Nephron (organoid): Measurements from ENCODE around the gene RTEL1.
A peak's percentile ranks its signal among the peaks of the same experiment; 100 is the strongest.

ENCODE experiments used
- H3K27ac Mint-ChIP-seq, 3 experiments: 2 replicates each; pipeline ENCODE4 v1.8.0; 2020; ENCODE audit warnings: mixed read lengths in 3 of 3, mild to moderate bottlenecking in 2 of 3, moderate library complexity in 1 of 3
- H3K27me3 Mint-ChIP-seq: 2 replicates; pipeline ENCODE4 v1.8.0; 2021; ENCODE audit warnings: low read depth, mild to moderate bottlenecking, moderate library complexity, mixed read lengths
- H3K36me3 Mint-ChIP-seq: 2 replicates; pipeline ENCODE4 v1.8.0; 2020; ENCODE audit warnings: low read depth, mixed read lengths
- H3K4me1 Mint-ChIP-seq: 2 replicates; pipeline ENCODE4 v1.8.0; 2020; ENCODE audit warnings: mixed read lengths
- H3K4me3 Mint-ChIP-seq, 3 experiments: 2 replicates each; pipeline ENCODE4 v1.8.0; 2020; ENCODE audit warnings: mild to moderate bottlenecking in 3 of 3, mixed read lengths in 3 of 3, moderate library complexity in 2 of 3
- H3K9me3 Mint-ChIP-seq: 2 replicates; pipeline ENCODE4 v1.8.0; 2020; ENCODE audit warnings: mixed read lengths
- CTCF ChIP-seq, 3 experiments: fragments of 200-600 bp; sonication (generic); IDR thresholded peaks; one replicate each; pipeline ENCODE4 v1.5.0; 2021; ENCODE audit warnings: antibody characterized with exemption in 3 of 3; ENCODE audit not compliant: unreplicated experiment in 3 of 3

The RTEL1 gene

GRCh38 chr20:63740070-63740626 is 82.0 kb downstream of the RTEL1 start:
- no peak for TF ChIP-seq CTCF (IDR thresholded peaks at IDR 0.05; ENCODE audit: unreplicated experiment in 3 of 3)
- Mint-ChIP-seq H3K36me3 (peaks cover 22% of the 10 kb centered on the region), H3K27ac (no peak overlapping the region), H3K4me1 (no peaks in the 10 kb centered on the region), H3K27me3 (peaks cover 5% of the 10 kb centered on the region), H3K9me3 (no peaks in the 10 kb centered on the region), H3K4me3 (peak overlapping the region; percentile 80 to 84 (median 82))

DNA sequence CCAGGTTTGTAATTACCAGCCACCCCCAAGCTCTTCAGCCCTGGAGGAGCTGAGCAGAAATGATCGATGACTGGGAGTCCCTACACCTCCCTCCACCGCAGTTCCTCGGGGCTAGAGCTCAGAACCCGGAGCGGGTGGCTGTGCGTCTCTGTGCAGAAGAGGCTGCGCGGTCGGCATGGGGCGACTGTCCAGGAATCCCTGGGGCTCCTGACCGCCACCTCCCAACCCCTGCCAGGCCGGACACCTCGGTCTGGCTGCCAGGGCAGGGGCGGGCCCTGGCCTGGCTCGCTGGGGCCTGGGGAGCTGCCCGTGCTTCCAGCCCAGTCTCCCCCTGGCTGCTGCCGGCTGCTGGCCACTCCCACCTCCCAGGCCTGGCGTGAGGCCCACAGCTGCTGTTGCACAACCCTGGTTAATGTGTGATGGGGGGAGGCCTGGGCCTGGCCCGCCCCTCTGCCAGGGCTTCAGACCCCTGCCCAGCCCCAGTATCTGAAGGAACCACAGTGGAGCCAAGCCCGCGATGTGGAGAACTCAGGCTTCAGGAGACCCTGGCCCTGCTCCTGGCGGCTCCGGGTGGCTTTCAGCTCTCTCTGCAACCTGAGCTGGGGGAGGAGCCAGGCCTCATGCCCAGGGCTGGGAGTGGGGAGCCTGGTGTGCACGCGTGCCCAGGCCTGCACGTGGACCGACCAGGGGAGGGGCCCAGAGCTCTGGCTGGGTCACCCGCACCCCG is 82.7 kb downstream of the RTEL1 start:
- peak overlapping the region; percentile 80 to 84 (median 82) for H3K4me3 Mint-ChIP-seq
- peaks cover 5% of the 10 kb centered on the region for H3K27me3 Mint-ChIP-seq
- H3K27ac Mint-ChIP-seq = peak overlapping the region in 2 of 3 experiments; percentile 77 to 80
- no peak for TF ChIP-seq CTCF (IDR thresholded peaks at IDR 0.05; ENCODE audit: unreplicated experiment in 3 of 3)
- peaks cover 3% of the 10 kb centered on the region for H3K4me1 Mint-ChIP-seq
- peaks cover 28% of the 10 kb centered on the region for H3K36me3 Mint-ChIP-seq
- H3K9me3 Mint-ChIP-seq = no peaks in the 10 kb centered on the region

GRCh38 chr20:63741354-63741675 is 83.2 kb downstream of the RTEL1 start:
- no peaks in the 10 kb centered on the region for H3K27me3 Mint-ChIP-seq
- no peaks in the 10 kb centered on the region for H3K9me3 Mint-ChIP-seq
- no peak for TF ChIP-seq CTCF (IDR thresholded peaks at IDR 0.05; ENCODE audit: unreplicated experiment in 3 of 3)
- peaks cover 24% of the 10 kb centered on the region for H3K36me3 Mint-ChIP-seq
- peak overlapping the region; percentile 80 to 84 (median 82) for H3K4me3 Mint-ChIP-seq
- peaks cover 4% of the 10 kb centered on the region for H3K4me1 Mint-ChIP-seq
- H3K27ac Mint-ChIP-seq = peak overlapping the region in 1 of 3 experiments; percentile 77

- Mint-ChIP-seq H3K27me3 (no peaks in the 10 kb centered on the region), H3K4me1 (peaks cover 4% of the 10 kb centered on the region), H3K36me3 (peaks cover 24% of the 10 kb centered on the region), H3K9me3 (no peaks in the 10 kb centered on the region), H3K27ac (peak overlapping the region in 1 of 3 experiments; percentile 77), H3K4me3 (peak overlapping the region; percentile 80 to 84 (median 82))
- TF ChIP-seq CTCF (IDR thresholded peaks at IDR 0.05; ENCODE audit: unreplicated experiment in 3 of 3) = no peak
Measured at GRCh38 chr20:63741676-63742380, 83.7 kb downstream of the RTEL1 start.

GRCh38 chr20:63742381-63743024 is 84.4 kb downstream of the RTEL1 start:
- no peak overlapping the region for H3K4me3 Mint-ChIP-seq
- H3K27ac Mint-ChIP-seq = no peak overlapping the region
- no peak for TF ChIP-seq CTCF (IDR thresholded peaks at IDR 0.05; ENCODE audit: unreplicated experiment in 3 of 3)
- H3K27me3 Mint-ChIP-seq = no peaks in the 10 kb centered on the region
- peaks cover 24% of the 10 kb centered on the region for H3K36me3 Mint-ChIP-seq
- peaks cover 4% of the 10 kb centered on the region for H3K4me1 Mint-ChIP-seq
- H3K9me3 Mint-ChIP-seq = no peaks in the 10 kb centered on the region
